H4 (cell line): ENCODE measurements around the gene DCAF7. TPM values are rescaled to one million over a fixed set of nuclear protein-coding genes. Genes with fewer than 3 reads are reported as not detected.

Experiments
- DNase-seq: peaks from one replicate; pipeline ENCODE4 v3.0.0-alpha.2; 2015; ENCODE audit warnings: low spot score
- total RNA-seq: library from RNA; depleted of rRNA; stranded (reverse); fragments of >200 nt; shearing (Covaris generic); gene quantifications from 2 replicates; pipeline ENCODE4 v1.2.3, GENCODE V29; 2014; rRNA removed

DCAF7 gene
- 50.6 and 62.2 TPM in 2 replicates for total RNA-seq

- peak; percentile 100 for DNase-seq
Observed at GRCh38 chr17:63549946-63550816, at the start of gene DCAF7. Gene DCAF7 (plus strand): TSS chr17:63550477. CDS start chr17:63550678, 201 bp downstream.

DNA sequence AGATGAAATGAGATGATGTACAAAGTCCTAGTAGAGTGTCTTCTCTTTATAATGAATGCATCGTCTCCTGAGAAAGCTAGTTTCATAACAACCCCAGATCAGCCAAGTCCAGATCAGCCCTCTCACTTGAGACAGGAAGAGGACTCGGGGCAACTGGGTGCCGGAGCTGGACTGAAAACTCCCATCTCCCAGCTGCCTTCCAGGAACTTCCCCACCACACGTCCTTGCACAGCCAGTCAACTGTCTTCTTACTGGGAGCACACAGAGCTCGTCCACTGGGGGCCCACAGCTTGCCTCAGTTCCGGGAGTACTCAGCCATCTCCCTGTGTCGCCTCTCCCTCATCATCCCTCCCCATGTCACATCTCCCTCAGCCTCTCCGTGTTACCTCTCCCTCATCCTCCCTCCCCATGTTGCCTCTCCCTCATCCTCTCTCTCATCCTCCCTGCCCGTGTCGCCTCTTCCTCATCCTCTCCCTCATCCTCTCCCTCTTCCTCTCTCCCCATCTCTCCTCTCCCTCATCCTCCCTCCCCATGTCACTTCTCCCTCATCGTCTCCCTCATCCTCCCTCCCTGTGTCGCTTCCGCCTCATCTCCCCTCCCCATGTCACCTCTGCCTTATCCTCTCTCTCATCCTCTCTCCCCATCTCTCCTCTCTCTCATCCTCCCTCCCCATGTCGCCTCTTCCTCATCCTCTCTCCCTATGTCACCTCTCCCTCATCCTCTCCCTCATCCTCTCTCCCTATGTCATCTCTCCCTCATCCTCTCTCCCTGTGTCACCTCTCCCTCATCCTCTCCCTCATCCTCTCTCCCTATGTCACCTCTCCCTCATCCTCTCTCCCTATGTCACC lies 49.5 kb upstream of the DCAF7 start:
- DNase-seq, result no peak

DNA sequence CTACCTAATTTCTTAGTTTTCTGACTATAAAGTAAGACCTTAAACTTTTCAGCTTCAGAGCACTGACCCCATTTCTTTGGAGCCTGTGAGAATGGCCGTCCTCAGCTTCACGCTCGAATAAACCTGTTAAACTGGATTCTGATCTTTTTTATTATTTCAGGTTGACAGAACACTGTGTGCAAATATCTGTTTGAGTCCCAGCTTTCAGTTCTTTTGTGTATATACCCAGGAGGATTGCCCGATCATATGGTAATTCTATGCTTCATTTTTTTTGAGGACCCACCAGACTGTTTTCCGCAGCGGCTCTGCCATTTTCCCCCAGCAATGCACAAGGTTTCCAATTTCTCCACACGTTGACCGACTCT lies 47.0 kb upstream of the DCAF7 start:
- no peak for DNase-seq

GRCh38 chr17:63504261-63504660 lies 46.0 kb upstream of the DCAF7 start:
- DNase-seq, result no peak

- DNase-seq, result no peak
Observed at GRCh38 chr17:63505341-63505740, 44.9 kb upstream of the DCAF7 start.

DNA sequence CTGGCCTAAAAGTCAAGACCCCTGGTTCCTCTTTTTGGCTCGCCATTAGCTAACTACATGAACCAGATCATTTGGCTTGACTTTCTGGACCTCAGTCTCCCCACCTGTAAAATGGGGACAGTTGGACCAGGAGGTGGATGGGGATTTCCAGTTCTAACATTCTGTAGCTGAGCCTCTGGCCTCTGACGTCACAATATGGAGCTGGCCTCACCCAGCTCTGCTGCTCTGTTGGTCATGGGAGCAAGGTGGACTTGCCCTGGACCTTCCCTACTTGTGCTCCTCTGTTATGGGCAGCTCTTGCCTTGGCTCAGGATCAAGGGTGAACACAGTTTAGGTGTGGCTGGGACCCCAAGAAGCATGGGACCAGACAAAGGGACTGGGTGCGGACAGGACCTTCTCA lies 43.6 kb upstream of the DCAF7 start:
- DNase-seq, result no peak

- no peak for DNase-seq
Observed at GRCh38 chr17:63511331-63511730, 38.9 kb upstream of the DCAF7 start.

DNA sequence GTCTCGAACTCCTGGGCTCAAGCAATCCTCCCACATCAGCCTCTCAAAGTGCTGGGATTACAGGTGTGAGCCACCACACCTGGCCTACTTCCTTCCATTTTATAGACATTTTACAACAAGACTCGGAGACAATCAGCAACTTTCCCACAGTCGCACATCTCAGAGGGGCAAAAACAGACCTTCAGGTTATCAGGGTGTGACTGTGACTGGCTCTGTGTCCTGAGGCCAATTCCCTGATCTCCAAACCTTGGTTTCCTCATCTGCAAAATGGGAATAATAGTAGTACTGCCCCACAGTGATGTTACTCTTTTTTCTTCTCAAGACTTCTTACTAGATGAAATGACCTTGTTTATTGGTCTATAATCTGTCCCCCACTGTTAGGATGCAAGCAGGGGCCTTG lies 37.9 kb upstream of the DCAF7 start:
- DNase-seq, result no peak

GRCh38 chr17:63512896-63513644 lies 37.2 kb upstream of the DCAF7 start:
- DNase-seq, result no peak

DNA sequence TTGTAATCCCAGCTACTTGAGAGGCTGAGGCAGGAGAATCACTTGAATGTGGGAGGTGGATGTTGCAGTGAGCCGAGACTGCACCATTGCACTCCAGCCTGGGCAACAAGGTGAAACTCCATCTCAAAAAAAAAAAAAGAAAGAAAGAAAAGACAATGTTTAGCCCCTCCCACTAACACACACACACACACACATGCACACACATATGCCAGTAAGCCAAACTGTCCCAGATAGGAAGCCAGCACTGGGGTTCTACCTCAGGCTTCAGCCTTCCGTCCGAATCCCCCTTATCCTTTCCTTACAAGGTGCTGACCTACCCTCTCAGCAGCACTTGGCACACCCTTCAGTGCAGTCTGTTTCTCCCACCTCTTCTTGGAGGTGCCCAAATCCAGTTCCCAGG lies 35.8 kb upstream of the DCAF7 start:
- no peak for DNase-seq

DNA sequence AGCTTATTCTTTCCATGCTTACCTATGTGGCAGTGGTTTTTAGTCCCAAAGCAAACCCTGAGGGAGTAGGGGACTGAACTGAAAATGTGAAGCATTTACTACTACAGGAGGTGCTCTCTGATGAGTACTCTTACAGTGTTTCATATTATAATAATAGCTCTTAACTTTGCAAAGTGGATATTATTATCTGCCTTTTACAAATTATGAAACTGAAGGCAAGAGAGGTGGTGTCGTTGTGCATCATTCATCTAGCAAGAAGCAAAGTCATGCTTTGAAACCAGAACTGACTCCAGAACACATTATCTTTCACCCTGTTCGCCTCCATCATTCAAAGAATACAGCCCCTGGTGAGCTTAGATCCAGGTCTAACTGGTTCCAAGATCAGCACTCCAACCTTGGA lies 35.3 kb upstream of the DCAF7 start:
- no peak for DNase-seq

DNA sequence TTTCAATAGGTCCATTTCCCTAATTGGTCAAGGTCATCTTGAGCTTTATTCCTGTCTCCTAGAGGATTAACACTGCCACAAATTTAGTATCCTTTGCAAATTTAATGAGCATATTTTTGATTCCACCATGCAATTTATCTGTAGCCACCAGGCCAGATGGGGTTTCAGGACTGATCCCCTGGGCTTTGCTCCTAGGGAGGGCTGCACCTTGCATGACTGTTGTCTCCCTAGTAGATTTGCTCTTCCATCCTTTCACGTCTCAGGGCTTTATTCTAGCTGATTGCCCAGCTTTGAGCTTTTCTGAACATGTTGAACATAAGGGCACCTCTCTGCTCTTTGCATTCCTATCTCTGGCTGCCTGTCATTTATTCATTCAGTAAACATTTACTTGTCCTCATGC lies 34.9 kb upstream of the DCAF7 start:
- DNase-seq, result no peak

GRCh38 chr17:63516910-63517824 lies 33.1 kb upstream of the DCAF7 start:
- DNase-seq, result peak; percentile 66

DNA sequence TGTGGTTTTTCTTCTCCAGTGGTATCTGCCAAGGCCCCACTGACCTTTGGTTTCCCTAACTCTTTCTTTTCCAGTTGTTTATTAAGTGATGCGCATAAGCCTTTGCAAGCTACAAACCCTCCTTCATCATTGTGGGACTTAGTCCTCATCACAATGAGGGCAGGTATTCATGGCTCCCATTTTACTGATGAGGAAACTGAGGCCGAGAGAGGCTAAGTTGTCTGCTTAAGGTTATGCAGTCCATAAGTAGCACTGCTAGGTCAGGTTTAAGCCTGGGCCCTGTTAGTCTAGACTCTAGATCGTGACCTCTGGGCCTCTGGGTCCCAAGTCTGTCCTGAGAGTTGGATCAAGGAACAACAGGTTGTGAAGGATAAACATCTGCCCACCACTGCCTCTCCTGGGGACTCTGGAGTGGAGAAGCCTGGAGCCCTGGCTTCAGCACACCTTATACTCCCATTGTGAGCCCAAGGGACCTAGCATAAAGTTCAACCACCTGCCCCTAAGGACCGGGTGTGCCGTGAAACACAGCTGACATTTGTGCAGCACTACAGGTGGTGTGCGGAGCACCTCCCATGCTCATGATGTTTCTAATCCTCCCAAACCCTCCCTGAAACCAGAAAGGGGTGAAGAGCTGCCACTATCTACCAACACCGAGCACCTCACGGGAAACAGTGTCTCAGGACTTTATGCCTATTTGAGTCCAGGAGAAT lies 32.3 kb upstream of the DCAF7 start:
- DNase-seq, result no peak

DNA sequence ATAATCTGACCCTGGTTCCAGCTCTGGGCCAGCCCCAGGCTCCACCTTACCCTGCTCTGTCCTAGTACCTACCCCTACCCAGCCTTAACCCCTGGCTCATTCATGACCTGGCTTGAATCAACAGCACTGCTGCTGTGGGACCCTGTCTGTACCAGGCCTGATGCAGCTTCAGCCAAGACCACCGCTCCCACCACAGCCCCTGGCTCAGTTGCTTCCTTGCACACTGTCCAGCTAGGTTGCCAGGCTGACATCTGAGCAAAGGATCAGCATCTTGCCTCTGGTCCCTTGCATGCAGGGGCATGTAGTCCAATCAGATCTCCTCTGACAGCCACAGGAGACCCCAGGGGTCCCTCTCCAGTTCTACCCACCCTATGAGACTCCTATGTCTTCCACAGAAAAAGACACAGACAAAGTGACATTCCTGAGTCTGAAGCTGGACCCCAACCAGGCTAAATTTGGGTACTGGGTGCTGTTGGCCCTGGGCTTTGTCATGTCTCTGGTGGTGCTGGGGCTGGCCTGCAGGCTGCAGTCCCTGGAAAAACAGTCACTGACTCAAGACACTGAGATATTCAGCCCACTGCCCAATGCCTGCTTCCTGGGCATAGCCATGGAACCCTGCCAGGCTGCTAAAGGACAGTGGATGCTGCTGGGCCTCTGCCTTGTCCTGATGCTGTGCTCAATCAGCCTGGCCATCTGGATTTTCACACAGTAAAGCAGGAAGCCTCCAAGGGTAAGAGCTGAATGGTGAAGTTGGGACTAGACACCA lies 31.0 kb upstream of the DCAF7 start:
- no peak for DNase-seq

DNA sequence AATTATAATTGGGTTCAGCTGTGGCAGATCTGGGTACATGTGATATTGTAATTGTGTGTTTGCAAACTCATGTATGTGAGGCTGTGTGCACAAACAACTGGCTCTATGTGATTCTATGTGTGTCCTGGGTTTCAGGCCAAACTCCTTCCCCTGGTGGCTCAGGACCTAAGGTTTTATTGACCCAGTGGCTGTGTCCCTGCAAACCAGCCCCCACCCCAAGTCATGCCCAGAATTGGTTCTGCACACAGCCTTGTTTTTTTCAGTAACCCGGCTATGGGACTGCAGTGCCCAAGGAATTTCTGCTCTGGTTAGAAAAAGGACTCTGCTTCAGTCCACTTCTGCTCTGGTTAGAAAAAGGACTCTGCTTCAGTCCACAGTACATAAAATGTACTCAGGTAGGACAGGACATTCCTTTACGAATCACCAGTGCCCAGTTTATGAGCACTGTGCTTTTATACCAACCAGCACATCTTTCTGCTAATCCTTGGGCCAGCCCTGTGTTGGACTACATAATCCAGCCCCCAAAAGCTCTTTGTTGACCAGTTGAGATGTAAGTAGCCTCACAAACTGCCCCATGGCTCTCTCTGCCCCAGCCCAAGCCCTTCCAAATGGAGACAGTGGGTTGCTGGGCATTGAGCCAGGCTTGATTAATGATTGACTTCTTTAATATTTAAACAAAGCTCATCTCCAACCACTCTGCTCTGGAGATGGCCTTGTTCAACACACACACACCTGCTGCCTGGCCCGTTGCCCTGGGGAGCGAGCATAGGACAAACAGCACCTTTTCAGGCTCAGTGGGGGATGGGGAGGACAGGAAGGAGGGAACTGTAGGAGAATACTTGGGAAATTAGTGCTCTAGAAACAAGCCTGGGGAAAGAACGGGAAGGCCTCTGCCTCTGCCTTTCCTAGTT lies 30.1 kb upstream of the DCAF7 start:
- no peak for DNase-seq

DNA sequence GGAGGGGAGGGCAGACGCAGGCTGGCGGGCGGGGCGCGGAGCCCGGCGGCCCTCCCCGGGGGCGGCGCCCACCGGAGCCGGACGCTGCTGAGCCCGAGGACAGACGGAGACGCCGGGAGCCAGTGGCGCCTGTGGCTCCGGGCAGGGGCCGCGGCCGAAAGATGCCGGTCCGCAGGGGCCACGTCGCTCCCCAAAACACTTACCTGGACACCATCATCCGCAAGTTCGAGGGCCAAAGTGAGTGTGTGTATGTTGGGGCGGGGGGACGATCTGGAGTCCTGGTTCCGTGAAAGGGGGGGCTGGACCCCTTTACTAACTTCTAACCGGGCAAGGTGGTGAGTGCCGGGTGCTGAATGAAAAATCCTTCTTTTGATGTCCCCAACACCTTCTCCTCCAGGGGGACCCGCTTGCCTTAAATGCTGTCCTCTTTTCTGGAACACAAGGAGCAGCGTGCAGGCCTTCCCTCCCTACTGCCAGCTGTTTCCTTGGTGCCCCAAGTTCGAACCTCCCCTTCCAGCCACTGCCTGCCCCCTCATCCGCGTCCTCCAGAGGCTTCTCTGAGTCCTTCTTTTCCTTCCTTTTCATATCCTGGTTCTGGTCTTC lies 26.9 kb upstream of the DCAF7 start, which contains the start of gene KCNH6:
Gene KCNH6, plus strand, starts transcription at position 106 of the 603 bp plus-strand sequence. Its CDS starts 56 bp downstream, at position 162.
- no peak for DNase-seq

GRCh38 chr17:63524051-63524450 lies 26.2 kb upstream of the DCAF7 start:
- DNase-seq, result no peak
